Bronchial epithelial cell (primary cell): ENCODE data around the gene ACKR2. TPM values are rescaled to one million over a fixed set of nuclear protein-coding genes. Genes with fewer than 3 reads are reported as not detected.
A peak's percentile ranks its signal among the peaks of the same experiment; 100 is the strongest.

Experiments
- DNase-seq: peaks from one replicate; pipeline ENCODE4 v3.0.0-alpha.2; 2010; ENCODE audit warnings: low read depth
- FAIRE-seq: peaks from 2 replicates; lab custom pipeline; 2011; peaks lifted over from hg19 to GRCh38; lab: Jason Lieb, UNC
- H3K27me3 ChIP-seq: 2 replicates; pipeline ENCODE4 v1.5.1; 2011; ENCODE audit warnings: low read length; ENCODE audit not compliant: control insufficient read depth, insufficient read depth
- H3K36me3 ChIP-seq: 2 replicates; pipeline ENCODE4 v1.5.1; 2011; ENCODE audit warnings: low read length; ENCODE audit not compliant: control insufficient read depth, insufficient read depth
- H3K4me3 ChIP-seq: 2 replicates; pipeline ENCODE4 v1.5.1; 2011; ENCODE audit warnings: mild to moderate bottlenecking, low read depth, low read length, control low read depth
- total RNA-seq: library from RNA; depleted of rRNA; stranded (reverse); fragments of >200 nt; gene quantifications from 2 replicates; pipeline ENCODE4 v1.2.1, GENCODE V29; 2014
- TF ChIP-seq, protein P1 (sequence below): IDR thresholded peaks from 2 replicates; pipeline ENCODE4 v1.5.1; 2011; ENCODE audit warnings: mild to moderate bottlenecking, moderate library complexity, low read length, control low read depth, inconsistent platforms; ENCODE audit not compliant: insufficient read depth, severe bottlenecking

Gene ACKR2
- total RNA-seq, 1 donor from 2014 or later = 1.3 TPM

DNA sequence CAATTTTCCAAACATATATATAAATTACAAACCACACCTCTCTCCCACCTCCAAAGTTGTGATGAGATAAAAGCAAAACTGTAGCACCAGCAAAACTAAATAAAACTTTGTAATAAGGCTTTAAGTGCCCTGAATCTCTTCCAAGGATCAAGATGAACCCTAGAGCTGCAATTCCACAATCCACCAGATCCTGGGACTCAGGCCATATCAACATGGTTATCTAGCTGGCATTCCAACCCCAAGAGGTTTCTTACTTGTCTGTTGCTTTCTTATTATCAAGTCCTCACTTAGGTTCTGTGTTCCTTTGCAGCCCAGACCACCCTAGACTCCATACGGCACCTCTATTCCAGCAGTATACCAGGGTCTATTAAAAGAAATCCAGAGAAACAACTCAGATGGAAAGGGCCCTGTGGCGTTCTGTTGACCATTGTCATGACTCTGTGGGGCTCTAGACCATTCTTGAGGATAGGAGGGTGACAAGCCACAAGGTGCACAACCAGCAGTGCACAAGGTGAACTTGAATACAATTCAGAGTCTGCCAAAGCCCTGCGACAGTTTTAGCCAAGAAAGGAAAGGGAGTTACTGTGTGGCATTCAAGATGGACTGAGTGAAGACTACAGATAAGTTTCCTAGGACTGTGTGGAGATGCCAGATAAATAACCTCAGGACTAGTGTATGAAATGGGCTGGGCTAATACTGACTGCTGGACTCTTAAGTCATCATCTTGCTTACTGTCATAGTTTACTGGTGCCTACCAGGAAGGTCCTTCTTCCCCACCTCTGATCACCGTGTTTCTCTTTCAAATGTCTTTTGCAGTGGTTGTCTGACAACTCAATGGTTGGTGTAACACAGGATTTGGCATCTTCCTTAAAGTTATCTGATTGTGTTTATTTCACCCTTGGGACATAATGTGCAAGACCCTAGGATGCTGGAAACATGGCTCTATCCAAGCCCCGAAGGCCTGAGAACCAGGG lies 27.2 kb downstream of the ACKR2 start:
- no peaks in the 10 kb centered on the region for H3K27me3 ChIP-seq
- no peak overlapping the region for H3K4me3 ChIP-seq
- no peaks in the 10 kb centered on the region for H3K36me3 ChIP-seq
- FAIRE-seq (no peak), DNase-seq (no peak)
- TF ChIP-seq, protein P1, sequence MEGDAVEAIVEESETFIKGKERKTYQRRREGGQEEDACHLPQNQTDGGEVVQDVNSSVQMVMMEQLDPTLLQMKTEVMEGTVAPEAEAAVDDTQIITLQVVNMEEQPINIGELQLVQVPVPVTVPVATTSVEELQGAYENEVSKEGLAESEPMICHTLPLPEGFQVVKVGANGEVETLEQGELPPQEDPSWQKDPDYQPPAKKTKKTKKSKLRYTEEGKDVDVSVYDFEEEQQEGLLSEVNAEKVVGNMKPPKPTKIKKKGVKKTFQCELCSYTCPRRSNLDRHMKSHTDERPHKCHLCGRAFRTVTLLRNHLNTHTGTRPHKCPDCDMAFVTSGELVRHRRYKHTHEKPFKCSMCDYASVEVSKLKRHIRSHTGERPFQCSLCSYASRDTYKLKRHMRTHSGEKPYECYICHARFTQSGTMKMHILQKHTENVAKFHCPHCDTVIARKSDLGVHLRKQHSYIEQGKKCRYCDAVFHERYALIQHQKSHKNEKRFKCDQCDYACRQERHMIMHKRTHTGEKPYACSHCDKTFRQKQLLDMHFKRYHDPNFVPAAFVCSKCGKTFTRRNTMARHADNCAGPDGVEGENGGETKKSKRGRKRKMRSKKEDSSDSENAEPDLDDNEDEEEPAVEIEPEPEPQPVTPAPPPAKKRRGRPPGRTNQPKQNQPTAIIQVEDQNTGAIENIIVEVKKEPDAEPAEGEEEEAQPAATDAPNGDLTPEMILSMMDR = no peak

DNA sequence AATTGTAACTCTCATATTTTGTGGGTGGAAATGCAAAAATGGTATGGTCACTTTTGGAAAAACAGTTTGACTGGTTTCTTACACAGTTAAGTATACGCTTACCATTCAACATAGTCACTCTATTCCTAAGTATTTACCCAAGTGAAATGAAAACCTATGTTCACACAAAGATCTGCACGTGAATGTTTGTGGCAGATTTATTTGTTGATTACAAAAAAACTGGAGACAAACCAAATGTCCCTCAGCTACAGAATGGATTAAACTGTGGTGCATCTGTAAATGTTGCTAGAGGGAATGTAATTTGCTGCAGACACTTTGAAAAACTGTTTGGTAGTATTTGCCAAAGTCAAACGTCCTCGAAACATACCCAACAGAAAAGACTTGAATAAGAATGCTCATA lies 29.3 kb downstream of the ACKR2 start:
- Histone ChIP-seq H3K4me3 (no peak overlapping the region), H3K36me3 (no peaks in the 10 kb centered on the region), H3K27me3 (no peaks in the 10 kb centered on the region)
- no peak for FAIRE-seq
- no peak for DNase-seq
- TF ChIP-seq, protein P1 = no peak

DNA sequence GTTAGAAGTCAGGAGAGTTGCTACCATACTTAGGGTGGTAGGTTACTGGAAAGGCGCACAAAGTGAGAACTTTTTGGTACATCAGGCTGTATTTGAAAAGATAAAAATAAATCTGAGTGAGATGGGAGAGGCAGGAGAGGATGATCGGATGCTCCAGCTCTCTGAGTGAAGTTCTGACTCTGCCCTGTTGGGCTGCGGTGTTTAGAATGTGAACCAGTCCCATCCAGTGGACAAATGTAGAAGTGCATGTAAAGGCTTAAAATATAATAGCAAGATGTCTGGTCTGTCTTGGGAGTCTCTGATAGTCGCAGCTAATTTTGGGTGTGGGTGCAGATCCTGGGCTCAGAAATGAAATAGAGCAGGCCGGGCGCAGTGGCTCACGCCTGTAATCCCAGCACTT lies 30.4 kb downstream of the ACKR2 start:
- TF ChIP-seq, protein P1 = peak; percentile 67
- no peaks in the 10 kb centered on the region for H3K36me3 ChIP-seq
- H3K4me3 ChIP-seq = no peak overlapping the region
- peaks cover 2% of the 10 kb centered on the region for H3K27me3 ChIP-seq
- FAIRE-seq = no peak
- DNase-seq = peak; percentile 65

DNA sequence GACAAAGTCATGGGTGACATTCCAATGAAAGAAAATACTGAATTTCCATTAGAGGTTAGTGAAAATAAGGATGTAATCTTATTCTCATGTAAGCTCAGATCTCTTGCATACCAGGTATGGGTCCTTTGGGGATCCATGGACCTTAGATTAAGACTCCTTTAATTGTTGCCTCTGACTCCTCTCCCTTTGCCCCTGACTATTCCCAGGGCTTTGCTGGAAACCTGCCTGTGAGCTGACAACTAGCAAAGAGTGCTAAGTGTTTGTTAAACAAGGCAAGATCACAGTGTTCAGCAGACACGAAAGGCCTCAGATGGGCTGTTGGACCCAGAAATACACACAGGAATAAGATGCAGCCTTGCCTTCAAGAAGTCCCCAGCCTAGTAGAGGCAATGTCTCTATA lies 32.1 kb downstream of the ACKR2 start:
- TF ChIP-seq, protein P1 = no peak
- no peak for DNase-seq
- peaks cover 2% of the 10 kb centered on the region for H3K27me3 ChIP-seq
- no peak overlapping the region for H3K4me3 ChIP-seq
- H3K36me3 ChIP-seq = no peaks in the 10 kb centered on the region
- FAIRE-seq = no peak

DNA sequence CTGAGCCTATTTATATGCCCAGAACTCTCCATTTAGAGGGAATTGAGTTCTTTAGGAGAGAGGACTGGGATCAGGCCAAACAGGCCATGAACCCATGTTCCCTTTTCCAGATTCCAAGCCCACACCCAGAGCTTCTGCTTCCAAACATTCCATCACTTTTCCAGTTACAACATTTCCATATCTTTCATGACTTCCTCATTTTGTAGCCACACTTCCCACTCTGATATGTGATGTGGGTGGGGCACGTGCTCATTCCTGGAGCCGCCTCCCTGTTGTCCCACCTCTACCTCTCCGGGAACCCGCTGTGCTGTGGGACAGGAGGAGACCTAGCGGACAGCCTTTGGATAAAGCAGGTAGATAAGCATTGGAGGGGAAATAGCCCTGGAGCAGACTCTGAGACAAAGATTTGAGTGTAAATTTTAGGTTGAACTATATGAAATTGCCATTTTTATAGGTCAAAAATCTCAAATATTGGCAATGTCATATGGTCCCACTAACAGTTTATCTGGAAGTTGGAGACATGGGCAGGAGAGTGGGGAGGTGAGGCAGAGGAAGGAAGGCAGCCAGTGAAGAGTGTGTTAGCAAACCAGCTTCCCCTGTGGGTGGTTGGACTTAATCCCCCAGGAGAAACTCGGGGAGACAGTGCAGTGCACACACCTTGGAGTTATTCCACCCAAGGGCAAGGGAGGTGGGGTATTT lies 34.6 kb downstream of the ACKR2 start:
- FAIRE-seq = no peak
- TF ChIP-seq, protein P1 = no peak
- Histone ChIP-seq H3K36me3 (no peaks in the 10 kb centered on the region), H3K4me3 (no peak overlapping the region), H3K27me3 (peaks cover 2% of the 10 kb centered on the region)
- no peak for DNase-seq
